K562 (cell line): ENCODE measurements around the gene PTPN7. TPM values are rescaled to one million over a fixed set of nuclear protein-coding genes. Genes with fewer than 3 reads are reported as not detected.

Experiments used
- CSDE1 ChIP-seq, 2 experiments: fragments of 450-650 bp; IDR thresholded peaks; 2 replicates each; pipeline ENCODE4 v1.6.1; 2016; ENCODE audit warnings: mild to moderate bottlenecking in 1 of 2
- EZH2 ChIP-seq: IDR thresholded peaks from 2 replicates; pipeline ENCODE4 v1.6.1; 2012; ENCODE audit warnings: low read depth, mild to moderate bottlenecking, inconsistent platforms, low read length, borderline replicate concordance
- MAZ ChIP-seq, 2 experiments: fragments of 450-650 bp in 1 of 2; sonication (generic) in 1 of 2; formaldehyde crosslinking; IDR thresholded peaks in 1 of 2; conservative IDR thresholded peaks in 1 of 2; 2 replicates each; pipeline versions ENCODE4 v1.4.0 to v1.5.0; 2020; ENCODE audit warnings: mild to moderate bottlenecking in 1 of 2, missing genetic modification reagents in 1 of 2
- MBD2 ChIP-seq: sonication (generic); IDR thresholded peaks from 2 replicates; pipeline ENCODE4 v1.6.1; 2016; ENCODE audit warnings: low read depth, borderline replicate concordance
- MYC ChIP-seq, 2 experiments: fragments of 250-450 bp in 1 of 2; sonication (Bioruptor Pico) in 1 of 2; IDR thresholded peaks; 2 replicates each; pipeline versions ENCODE4 v1.5.1 to v1.6.1; 2012 to 2021; ENCODE audit warnings: low read depth in 2 of 2, borderline replicate concordance in 1 of 2, improper control_type of control experiment in 1 of 2, low read length in 1 of 2, mild to moderate bottlenecking in 1 of 2, moderate library complexity in 1 of 2
- NFE2L1 ChIP-seq: fragments of 450-650 bp; IDR thresholded peaks from 2 replicates; pipeline ENCODE4 v1.6.1; 2016; ENCODE audit warnings: missing genetic modification characterization, low read depth, mild to moderate bottlenecking, missing compliant biosample characterization, moderate library complexity, borderline replicate concordance
- NR4A1 ChIP-seq, 2 experiments: fragments of 250-450 bp in 1 of 2; fragments of 450-650 bp in 1 of 2; sonication (Bioruptor Pico) in 1 of 2; IDR thresholded peaks; 2 replicates each; pipeline versions ENCODE4 v1.4.0 to v1.6.1; 2016 to 2020; ENCODE audit warnings: mild to moderate bottlenecking in 2 of 2, missing compliant biosample characterization in 1 of 2, missing genetic modification characterization in 1 of 2, moderate library complexity in 1 of 2
- POLR2A ChIP-seq: fragments of 450-650 bp; conservative IDR thresholded peaks from 2 replicates; pipeline ENCODE4 v1.6.1; 2016
- SRSF9 ChIP-seq: fragments of 200-400 bp; formaldehyde crosslinking; IDR thresholded peaks from 2 replicates; pipeline ENCODE4 v1.6.1; 2017; ENCODE audit warnings: low read depth, low read length, borderline replicate concordance
- TEAD4 ChIP-seq, 2 experiments: sonication (generic) in 1 of 2; formaldehyde crosslinking in 1 of 2; IDR thresholded peaks; 2 replicates each; pipeline versions ENCODE4 v1.6.1 to v1.8.0; 2012 to 2022; ENCODE audit warnings: borderline replicate concordance in 1 of 2, inconsistent platforms in 1 of 2, low read length in 1 of 2, mild to moderate bottlenecking in 1 of 2, missing genetic modification reagents in 1 of 2
- ZNF165 ChIP-seq: fragments of 250-450 bp; sonication (Bioruptor Pico); IDR thresholded peaks from 2 replicates; pipeline ENCODE4 v1.4.0; 2020; ENCODE audit warnings: borderline replicate concordance
- ZNF217 ChIP-seq: sonication (generic); formaldehyde crosslinking; IDR thresholded peaks from 2 replicates; pipeline ENCODE4 v1.8.0; 2022; ENCODE audit warnings: mild to moderate bottlenecking, missing genetic modification reagents
- polyA plus RNA-seq, 8 experiments: library from polyadenylated mRNA; depleted of rRNA in 4 of 8; stranded (reverse) in 5 of 8; unstranded in 3 of 8; fragments of >200 nt; fragmentation: Nextera tagmentation in 2 of 8; fragmentation: Illumina TruSeq in 1 of 8; extraction: Ambion mirVana in 2 of 8; extraction: Trizol in 1 of 8; gene quantifications; 2 replicates each; pipeline versions ENCODE4 v1.2.1 to v1.2.3, GENCODE V29; 2011 to 2014; ENCODE audit warnings: inconsistent platforms in 1 of 8, missing spikeins in 1 of 8
- total RNA-seq, 7 experiments: library from RNA; depleted of rRNA in 6 of 7; stranded (reverse); fragments of >200 nt in 6 of 7; fragmentation: Illumina TruSeq in 2 of 7; extraction: Trizol in 2 of 7; gene quantifications; 2 replicates each; pipeline versions ENCODE4 v1.2.1 to v1.2.3, GENCODE V29; 2011 to 2021; ENCODE audit warnings: low replicate concordance in 1 of 7
- TF ChIP-seq, protein P1 (sequence below): fragments of 250-450 bp; sonication (Bioruptor Pico); IDR thresholded peaks from 2 replicates; pipeline ENCODE4 v1.5.0; 2021; ENCODE audit warnings: mild to moderate bottlenecking, moderate library complexity
- TF ChIP-seq, protein P2 (sequence below), 2 experiments: IDR thresholded peaks; 2 replicates each; pipeline ENCODE4 v1.6.1; 2012; ENCODE audit warnings: improper control_type of control experiment in 2 of 2, low read depth in 2 of 2, low read length in 2 of 2, borderline replicate concordance in 1 of 2

PTPN7 gene
- total and polyA plus RNA-seq, 9 of the 15 experiments (the other 6 are each of a cell fraction or from before 2014, with no cell fraction given) = 18.7 to 144 (median 120) TPM

DNA sequence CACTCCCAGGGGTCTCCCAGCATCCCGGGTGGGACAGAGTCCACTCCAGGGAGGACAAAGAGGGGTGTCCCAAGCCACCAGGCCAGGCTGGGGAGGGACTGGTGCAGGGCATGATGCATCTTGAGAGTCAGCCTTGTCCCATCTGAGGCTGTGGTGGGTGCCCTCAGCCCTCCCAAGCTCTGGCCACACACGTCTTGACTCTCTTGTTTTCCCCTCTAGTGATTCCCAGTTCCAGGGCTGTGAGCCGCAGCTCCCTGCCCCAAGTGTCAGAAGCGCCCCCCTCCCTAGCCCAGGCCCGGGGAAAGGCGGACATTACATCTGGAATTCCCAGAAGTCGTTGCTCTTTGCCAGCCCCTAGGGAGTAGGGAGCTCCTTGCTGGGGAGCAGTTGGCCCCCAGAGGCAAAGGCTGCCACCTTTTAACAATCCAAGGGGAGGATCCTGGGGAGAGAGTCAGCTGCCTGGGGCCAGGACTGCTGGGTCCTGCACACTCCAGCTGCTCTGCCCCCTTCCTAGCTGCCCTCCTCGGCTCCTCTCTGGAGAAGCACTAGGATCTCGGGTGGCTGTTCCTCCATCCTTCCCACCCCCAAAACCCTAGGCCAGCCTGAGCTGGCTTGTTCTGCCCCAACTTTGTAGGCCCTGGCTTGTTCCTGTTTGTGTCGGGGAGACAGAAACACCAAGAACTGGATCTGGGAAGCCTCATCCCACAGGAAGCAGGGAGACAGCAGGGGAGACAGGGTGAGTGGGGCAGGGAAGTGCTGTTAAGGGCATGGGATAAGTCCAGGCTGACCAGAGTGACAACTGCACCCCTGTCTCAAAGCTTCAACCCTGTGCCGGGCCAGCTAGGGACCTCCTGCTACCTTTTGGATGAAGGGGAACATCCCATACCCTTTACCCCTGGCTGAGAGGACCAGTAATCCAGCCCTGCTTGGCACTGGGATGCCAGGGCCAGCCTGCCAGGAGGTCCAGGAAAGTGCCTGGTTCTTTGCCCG, 3.2 kb upstream of the PTPN7 start (continued):
- TF ChIP-seq POLR2A (no peak), ZNF217 (CRISPR knock-in tag) (no peak), MBD2 (no peak), SRSF9 (no peak), NFE2L1 (tag) (no peak), EZH2 (no peak), TEAD4 (IDR thresholded peaks at IDR 0.05; ENCODE audit: low read length) (no peak), TEAD4 (CRISPR knock-in tag; IDR thresholded peaks at IDR 0.05; ENCODE audit: borderline replicate concordance) (no peak), ZNF165 (CRISPR knock-in tag) (no peak), MYC (IDR thresholded peaks at IDR 0.05; ENCODE audit: low read depth, low read length) (no peak), MYC (CRISPR knock-in tag; IDR thresholded peaks at IDR 0.05; ENCODE audit: borderline replicate concordance, low read depth) (peak; percentile 22; the same call in 1 of the 2 replicates), MAZ (CRISPR knock-in tag; conservative IDR thresholded peaks at IDR 0.05 in 1 of 2, IDR thresholded peaks at IDR 0.05 in 1 of 2) (no peak), NR4A1 (CRISPR knock-in tag; IDR thresholded peaks at IDR 0.05) (0 out of 2 replicates have a peak, but pooled peaks have one; percentile 5), NR4A1 (tag; IDR thresholded peaks at IDR 0.05) (peak; percentile 43; the same call in 1 of the 2 replicates), CSDE1 (IDR thresholded peaks at IDR 0.05) (no peak; a peak in 1 of 4 replicates)
- TF ChIP-seq, protein P1, sequence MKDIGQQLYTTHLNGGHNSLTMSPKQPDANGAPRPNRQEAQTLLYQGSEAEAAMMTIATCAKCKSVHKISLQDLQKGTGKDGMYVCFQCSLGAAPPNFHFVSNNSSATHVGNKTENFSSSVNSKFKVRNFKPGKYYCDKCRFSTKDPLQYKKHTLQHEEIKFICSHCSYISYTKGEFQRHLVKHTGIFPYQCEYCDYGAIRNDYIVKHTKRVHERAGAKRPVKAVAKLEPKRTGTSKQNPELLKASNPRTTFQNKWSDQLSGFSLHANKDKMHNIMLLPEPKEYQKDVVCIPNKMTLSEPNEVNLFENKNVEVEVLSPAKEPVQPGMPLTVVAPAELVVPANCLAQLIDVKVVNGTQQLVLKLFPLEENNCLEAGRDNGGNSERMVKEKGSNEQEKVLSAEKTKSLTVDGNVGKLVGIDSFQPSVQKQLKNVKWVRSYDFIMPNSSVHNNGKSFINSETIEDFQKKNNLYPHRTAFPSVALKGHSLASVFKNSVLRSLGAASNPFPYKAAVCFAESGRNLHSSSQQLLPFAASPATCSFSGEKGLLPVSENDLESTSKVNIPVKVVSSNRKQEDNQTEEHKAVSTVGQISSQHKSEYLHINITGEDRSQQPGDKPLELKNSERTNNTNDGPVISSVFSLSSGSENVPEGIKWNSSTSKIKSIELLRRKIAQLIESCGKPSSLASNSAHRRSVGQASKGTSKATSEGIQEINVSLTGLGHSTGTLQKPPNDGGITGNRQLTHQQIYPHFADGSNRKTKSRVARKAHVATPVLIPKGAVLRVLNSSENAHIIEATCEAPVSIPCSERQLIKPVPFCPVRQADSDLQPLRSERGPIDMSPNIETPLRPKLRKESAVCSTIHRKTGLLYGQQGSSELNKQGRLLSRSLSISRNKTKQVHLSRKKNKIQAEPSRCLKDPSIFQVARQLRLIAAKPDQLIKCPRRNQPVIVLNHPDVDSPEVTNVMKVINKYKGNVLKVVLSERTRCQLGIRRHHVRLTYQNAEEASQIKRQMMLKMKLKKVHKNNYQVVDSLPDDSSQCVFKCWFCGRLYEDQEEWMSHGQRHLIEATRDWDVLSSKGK (CRISPR knock-in tag) = no peak
- TF ChIP-seq, protein P2, sequence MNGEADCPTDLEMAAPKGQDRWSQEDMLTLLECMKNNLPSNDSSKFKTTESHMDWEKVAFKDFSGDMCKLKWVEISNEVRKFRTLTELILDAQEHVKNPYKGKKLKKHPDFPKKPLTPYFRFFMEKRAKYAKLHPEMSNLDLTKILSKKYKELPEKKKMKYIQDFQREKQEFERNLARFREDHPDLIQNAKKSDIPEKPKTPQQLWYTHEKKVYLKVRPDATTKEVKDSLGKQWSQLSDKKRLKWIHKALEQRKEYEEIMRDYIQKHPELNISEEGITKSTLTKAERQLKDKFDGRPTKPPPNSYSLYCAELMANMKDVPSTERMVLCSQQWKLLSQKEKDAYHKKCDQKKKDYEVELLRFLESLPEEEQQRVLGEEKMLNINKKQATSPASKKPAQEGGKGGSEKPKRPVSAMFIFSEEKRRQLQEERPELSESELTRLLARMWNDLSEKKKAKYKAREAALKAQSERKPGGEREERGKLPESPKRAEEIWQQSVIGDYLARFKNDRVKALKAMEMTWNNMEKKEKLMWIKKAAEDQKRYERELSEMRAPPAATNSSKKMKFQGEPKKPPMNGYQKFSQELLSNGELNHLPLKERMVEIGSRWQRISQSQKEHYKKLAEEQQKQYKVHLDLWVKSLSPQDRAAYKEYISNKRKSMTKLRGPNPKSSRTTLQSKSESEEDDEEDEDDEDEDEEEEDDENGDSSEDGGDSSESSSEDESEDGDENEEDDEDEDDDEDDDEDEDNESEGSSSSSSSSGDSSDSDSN (IDR thresholded peaks at IDR 0.05; ENCODE audit: borderline replicate concordance in 1 of 2, low read depth in 2 of 2, low read length in 2 of 2) = no peak
